Panc1 (cell line): ENCODE results near the gene CD320.

Experiments used
- CTCF ChIP-seq: fragments of 450-650 bp; IDR thresholded peaks from 2 replicates; pipeline ENCODE4 v1.5.1; 2017; ENCODE audit warnings: mild to moderate bottlenecking
- POLR2AphosphoS5 ChIP-seq: IDR thresholded peaks from 2 replicates; pipeline ENCODE4 v1.6.1; 2012; ENCODE audit warnings: mild to moderate bottlenecking, low read depth, low read length, moderate library complexity
- REST ChIP-seq, 2 experiments: IDR thresholded peaks; 2 replicates each; pipeline ENCODE4 v1.6.1; 2011 to 2012; ENCODE audit warnings: low read depth in 2 of 2, control low read depth in 1 of 2, low read length in 1 of 2, mild to moderate bottlenecking in 1 of 2, moderate library complexity in 1 of 2; ENCODE audit not compliant: insufficient read depth in 1 of 2
- SIN3A ChIP-seq: IDR thresholded peaks from 2 replicates; pipeline ENCODE4 v1.6.1; 2012; ENCODE audit warnings: low read depth, mild to moderate bottlenecking, low read length, moderate library complexity, borderline replicate concordance; ENCODE audit not compliant: insufficient read depth

GRCh38 chr19:8340341-8341096 is 32.4 kb upstream of the CD320 start:
- TF ChIP-seq CTCF (no peak), POLR2AphosphoS5 (no peak), REST (IDR thresholded peaks at IDR 0.05; ENCODE audit: insufficient read depth in 1 of 2, low read depth in 2 of 2, low read length in 1 of 2) (no peak), SIN3A (no peak)
